ENCODE results near the gene FAM117B. TPM values are rescaled to one million over a fixed set of nuclear protein-coding genes. Genes with fewer than 3 reads are reported as not detected.

Gene FAM117B
- total RNA-seq, 1 donor from 2014 or later, result 2.4 TPM

DNA sequence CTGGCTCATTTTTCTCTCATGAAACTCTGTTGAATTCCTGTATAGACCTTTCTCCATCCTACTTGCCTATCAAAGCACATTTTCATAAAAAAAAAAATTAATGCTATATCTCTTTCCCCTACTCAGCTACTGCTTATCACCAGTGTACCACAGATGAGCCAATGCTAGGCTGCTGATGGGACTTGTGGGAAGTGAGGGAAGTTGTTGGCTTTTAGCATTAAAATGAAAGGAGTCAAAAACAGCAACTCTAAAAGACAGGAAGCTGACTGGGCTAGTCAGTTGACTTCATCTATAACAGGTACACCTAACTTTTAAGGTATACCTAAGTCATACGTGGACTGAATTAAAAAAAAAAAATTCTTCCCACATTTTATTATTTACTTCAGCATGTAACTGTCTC is 102.1 kb downstream of the FAM117B start:
- ATAC-seq, result no peak
- no peak for DNase-seq (ENCODE audit: missing footprints)
- intact Hi-C loops (cut with DNase I), result no loop called here

GRCh38 chr2:202743613-202744012 is 108.8 kb downstream of the FAM117B start:
- no peak for ATAC-seq
- intact Hi-C loops (cut with DNase I), result no loop called here
- no peak for DNase-seq (ENCODE audit: missing footprints)

- no peak for DNase-seq (ENCODE audit: missing footprints)
- intact Hi-C loops (cut with DNase I), result no loop called here
- no peak for ATAC-seq
Measured at GRCh38 chr2:202749477-202749876, 114.7 kb downstream of the FAM117B start.

GRCh38 chr2:202750763-202751427 is 116.1 kb downstream of the FAM117B start:
- intact Hi-C loops (cut with DNase I), result no loop called here
- ATAC-seq, result no peak
- DNase-seq (ENCODE audit: missing footprints), result no peak

DNA sequence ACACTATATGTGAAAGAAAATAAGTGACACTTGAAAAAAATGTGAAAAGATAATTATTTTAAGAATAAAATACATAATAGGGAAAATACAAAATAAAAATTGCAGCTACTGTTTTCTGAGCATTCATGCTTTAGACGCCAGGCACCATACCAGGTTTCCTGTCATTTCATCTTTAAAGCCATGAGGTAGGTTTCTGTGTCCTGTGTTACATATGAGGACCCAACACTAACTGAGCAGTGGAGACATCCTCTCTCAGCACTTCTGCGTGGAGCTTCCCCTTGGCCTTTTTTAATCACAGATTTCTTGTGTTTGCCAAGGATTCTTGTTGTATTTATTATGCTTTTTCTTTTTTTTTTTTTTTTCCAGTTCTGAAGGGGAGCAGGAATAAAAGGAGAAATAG is 117.3 kb downstream of the FAM117B start:
- no peak for ATAC-seq
- intact Hi-C loops (cut with DNase I), result no loop called here
- no peak for DNase-seq (ENCODE audit: missing footprints)

DNA sequence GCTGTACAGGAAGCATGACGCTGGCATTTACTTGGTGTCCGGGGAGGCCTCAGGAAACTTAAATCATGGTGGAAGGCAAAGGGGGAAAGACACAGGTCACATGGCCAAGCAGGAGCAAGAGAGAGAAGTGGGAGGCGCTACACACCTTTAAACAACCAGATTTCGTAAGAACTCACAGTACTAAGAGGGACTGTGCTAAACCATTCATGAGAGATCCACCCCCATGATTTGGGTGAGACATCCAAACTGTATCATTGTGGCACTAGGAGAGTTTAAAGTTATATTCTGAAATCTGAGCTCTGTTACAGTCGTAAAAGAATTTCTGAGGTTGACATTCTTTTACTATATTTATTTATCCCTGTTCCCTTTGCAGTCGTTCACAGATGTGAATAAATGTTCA is 120.2 kb downstream of the FAM117B start:
- DNase-seq (ENCODE audit: missing footprints), result no peak
- ATAC-seq, result no peak
- intact Hi-C loops (cut with DNase I), result no loop called here

DNA sequence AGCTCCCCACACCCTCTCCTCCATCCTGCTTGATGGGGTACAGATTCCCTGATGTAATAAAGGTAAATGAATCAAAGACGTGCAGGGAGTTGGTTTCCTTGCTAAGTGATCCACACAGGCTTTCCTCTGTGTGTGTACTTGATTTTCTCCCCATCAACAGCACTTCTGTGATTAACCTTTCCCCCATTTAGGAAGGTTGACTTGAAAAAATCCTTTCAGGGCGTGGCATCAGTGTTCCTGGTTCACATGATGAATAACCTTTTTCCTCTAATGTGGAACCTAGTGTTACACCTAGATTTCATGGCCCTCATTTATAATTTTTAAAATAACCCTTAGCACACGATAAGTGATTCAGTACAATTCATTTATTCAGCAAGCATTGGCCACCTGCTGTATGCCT is 121.8 kb downstream of the FAM117B start:
- DNase-seq (ENCODE audit: missing footprints) (no peak), ATAC-seq (no peak)
- intact Hi-C loops (cut with DNase I), result no loop called here

- intact Hi-C loops (cut with DNase I), result no loop called here
- no peak for ATAC-seq
- no peak for DNase-seq (ENCODE audit: missing footprints)
Measured at GRCh38 chr2:202757339-202757738, 122.6 kb downstream of the FAM117B start.

- intact Hi-C loops (cut with DNase I), result no loop called here
- DNase-seq (ENCODE audit: missing footprints) (no peak), ATAC-seq (no peak)
Measured at GRCh38 chr2:202758128-202758527, 123.4 kb downstream of the FAM117B start.

DNA sequence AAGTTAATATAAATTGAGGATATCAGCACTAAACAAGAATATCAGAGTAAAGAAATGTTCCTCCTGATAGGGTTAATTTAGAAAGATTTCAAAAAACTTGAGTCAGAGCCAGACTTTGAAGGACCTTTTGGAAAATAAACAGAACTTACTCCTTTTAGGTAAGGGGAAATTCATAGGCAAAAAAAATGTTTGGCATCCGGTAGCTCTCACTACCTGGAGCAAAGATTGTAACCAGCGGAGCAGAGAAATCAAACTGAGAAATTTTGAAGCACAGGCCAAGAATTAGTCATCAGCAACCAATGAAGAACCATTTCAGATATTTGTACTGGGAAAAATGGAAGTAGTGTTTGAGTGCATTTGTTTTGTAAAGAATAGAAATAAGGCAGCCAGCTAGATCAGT is 123.8 kb downstream of the FAM117B start:
- intact Hi-C loops (cut with DNase I), result no loop called here
- DNase-seq (ENCODE audit: missing footprints) (no peak), ATAC-seq (no peak)

- DNase-seq (ENCODE audit: missing footprints) (no peak), ATAC-seq (no peak)
- intact Hi-C loops (cut with DNase I), result no loop called here
Measured at GRCh38 chr2:202760848-202761247, 126.1 kb downstream of the FAM117B start.

GRCh38 chr2:202762556-202762955 is 127.8 kb downstream of the FAM117B start:
- intact Hi-C loops (cut with DNase I), result no loop called here
- ATAC-seq, result no peak
- DNase-seq (ENCODE audit: missing footprints), result no peak

- ATAC-seq (no peak), DNase-seq (ENCODE audit: missing footprints) (no peak)
- intact Hi-C loops (cut with DNase I), result no loop called here
Measured at GRCh38 chr2:202763916-202764315, 129.1 kb downstream of the FAM117B start.

DNA sequence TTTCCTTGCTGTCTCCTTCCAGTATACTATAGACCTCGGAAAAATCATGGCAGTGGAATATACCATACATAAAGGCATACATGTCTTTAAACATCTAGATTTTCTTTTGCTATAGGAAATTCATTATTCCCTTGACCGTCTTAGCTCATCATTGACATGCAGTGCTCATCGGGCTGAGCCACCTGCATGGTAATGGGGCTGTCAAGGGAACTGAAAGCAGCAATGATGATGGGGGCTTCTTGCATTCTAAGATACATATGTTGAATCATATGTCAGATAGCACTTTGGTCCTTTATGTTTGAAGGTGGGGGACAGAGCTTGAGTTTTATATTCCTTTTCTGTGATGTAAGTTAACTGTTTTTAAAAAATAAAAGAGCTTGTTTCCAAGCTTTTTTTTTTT is 130.2 kb downstream of the FAM117B start:
- DNase-seq (ENCODE audit: missing footprints), result no peak
- no peak for ATAC-seq
- intact Hi-C loops (cut with DNase I), result no loop called here

DNA sequence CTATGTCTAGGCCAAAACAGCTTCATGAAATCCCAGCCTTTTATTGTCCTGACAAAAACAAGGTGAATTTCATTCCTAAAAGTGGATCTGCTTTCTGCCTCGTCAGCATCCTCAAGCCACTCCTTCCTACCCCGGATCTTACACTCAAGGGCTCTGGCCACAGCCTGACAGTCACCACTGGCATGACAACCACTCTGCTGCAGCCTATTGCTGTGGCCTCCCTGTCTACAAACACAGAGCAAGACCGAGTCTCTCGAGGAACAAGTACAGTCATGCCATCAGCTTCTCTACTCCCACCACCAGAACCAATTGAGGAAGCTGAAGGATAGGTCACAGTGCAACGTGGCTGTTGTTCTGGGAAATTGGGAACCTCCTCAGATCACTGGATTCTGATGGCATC is 130.7 kb downstream of the FAM117B start:
- ATAC-seq (no peak), DNase-seq (ENCODE audit: missing footprints) (no peak)
- intact Hi-C loops (cut with DNase I), result no loop called here

DNA sequence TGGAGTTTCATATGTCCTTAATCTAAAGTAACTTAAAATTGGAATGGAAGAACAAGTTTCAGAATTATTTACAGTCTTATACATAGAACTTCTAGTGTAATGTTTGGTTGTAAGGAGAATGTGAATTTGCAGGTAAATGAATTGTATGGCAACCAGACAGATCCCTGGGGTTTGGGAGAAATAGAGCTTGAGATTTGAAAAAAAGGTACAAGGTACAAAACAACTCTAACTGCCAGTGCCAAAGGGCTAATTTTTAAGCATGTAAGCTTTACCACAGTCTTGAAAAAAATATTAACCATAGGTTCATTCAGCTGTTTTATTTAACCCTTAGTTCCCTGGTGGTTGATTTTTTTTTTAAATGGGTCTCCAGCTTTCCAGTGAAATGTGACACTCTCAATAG is 133.5 kb downstream of the FAM117B start:
- intact Hi-C loops (cut with DNase I), result no loop called here
- no peak for ATAC-seq
- DNase-seq (ENCODE audit: missing footprints), result no peak

DNA sequence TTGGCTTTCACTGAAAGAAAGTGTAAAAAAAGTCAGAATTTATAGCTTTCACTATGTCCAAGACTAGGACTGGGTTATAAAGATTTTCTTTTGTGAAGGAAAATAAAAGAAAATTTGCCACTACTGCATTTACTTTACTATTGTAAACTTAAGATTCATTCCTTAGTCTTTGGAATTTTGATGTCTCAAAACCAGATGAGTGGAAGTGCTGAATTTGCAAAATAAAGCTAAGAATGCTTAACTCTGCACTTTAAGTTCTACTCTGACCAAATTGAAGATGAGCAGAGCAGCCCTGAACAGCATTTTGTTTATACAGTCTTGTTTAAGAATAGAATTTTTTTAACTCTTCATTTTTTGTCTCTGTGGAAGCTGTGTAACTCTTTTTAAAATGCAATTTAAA is 134.4 kb downstream of the FAM117B start:
- intact Hi-C loops (cut with DNase I), result no loop called here
- no peak for ATAC-seq
- DNase-seq (ENCODE audit: missing footprints), result no peak

DNA sequence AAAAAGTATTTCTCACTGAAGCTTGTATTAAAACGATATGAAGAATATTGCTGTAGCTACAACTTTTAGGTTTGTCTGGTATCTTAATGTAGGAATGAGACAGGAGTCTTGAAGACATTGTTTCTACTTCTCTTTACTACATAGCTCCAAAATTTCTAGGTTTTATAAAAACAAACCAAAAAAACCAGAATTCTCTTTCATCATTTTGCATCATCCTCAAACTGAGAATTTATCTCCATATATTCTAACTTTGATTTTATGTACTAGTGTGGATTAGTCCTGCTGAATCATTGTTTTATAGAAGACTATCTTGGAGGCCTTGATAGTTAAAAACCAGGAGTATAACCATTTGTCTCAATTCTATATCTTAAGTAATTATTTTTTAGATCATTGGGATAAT is 136.6 kb downstream of the FAM117B start:
- ATAC-seq, result no peak
- intact Hi-C loops (cut with DNase I), result no loop called here
- DNase-seq (ENCODE audit: missing footprints), result no peak

- DNase-seq (ENCODE audit: missing footprints) (no peak), ATAC-seq (peak; percentile 39)
- intact Hi-C loops (cut with DNase I), result no loop called here
Measured at GRCh38 chr2:202771741-202772460, 137.1 kb downstream of the FAM117B start.

- ATAC-seq, result no peak
- no peak for DNase-seq (ENCODE audit: missing footprints)
- intact Hi-C loops (cut with DNase I), result no loop called here
Measured at GRCh38 chr2:202773301-202773973, 138.7 kb downstream of the FAM117B start.

Measured in Right ventricle myocardium inferior (tissue), 1 donor.